ENCODE results near the gene ANKRD62. TPM values are rescaled to one million over a fixed set of nuclear protein-coding genes. Genes with fewer than 3 reads are reported as not detected.
"Not testable (repeated sequence)": the region's sequence is repeated elsewhere in the genome, so short reads cannot be mapped to it uniquely, and the experiment has no call there.

The ANKRD62 gene
- total RNA-seq, 1 donor from 2014 or later, result not detected

DNA sequence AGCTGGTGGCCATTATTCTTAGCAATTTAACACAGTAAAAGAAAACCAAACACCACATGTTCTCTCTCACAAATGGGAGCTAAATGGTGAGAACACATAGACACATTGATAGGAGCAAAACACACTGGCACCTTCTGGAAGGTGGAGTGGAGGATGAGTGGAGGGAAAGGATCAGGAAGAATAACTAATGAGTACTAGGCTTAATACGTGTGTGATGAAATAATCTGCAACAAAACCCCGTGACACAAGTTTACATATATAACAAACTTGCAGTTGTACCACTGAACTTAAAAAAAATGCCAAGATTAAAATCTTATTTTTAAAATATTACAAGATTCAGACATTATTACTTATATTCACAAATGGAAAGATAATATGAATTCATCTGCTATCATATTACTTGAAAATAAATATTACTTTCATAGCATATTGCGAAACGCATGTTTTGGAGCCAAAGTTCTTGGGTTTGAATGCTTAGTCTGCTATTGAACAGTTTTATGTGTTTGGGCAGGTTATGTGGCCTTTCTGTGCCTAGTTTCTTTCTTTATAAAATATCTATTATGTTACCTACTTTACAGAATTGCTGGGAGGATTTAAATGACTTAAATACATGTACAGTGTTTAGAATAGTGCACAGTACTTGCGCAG is 20.5 kb downstream of the ANKRD62 start:
- DNase-seq (ENCODE audit: extremely low spot score, unreplicated experiment), result no peak
- Mint-ChIP-seq H3K4me3 (ENCODE audit: unreplicated experiment) (no peak overlapping the region), H3K4me1 (ENCODE audit: unreplicated experiment) (no peaks in the 10 kb centered on the region), H3K9me3 (ENCODE audit: unreplicated experiment) (peaks cover 8% of the 10 kb centered on the region), H3K27ac (ENCODE audit: unreplicated experiment) (no peak overlapping the region), H3K36me3 (ENCODE audit: unreplicated experiment) (peaks cover 5% of the 10 kb centered on the region), H3K27me3 (ENCODE audit: unreplicated experiment) (peaks cover 76% of the 10 kb centered on the region)
- TF ChIP-seq, protein P1, sequence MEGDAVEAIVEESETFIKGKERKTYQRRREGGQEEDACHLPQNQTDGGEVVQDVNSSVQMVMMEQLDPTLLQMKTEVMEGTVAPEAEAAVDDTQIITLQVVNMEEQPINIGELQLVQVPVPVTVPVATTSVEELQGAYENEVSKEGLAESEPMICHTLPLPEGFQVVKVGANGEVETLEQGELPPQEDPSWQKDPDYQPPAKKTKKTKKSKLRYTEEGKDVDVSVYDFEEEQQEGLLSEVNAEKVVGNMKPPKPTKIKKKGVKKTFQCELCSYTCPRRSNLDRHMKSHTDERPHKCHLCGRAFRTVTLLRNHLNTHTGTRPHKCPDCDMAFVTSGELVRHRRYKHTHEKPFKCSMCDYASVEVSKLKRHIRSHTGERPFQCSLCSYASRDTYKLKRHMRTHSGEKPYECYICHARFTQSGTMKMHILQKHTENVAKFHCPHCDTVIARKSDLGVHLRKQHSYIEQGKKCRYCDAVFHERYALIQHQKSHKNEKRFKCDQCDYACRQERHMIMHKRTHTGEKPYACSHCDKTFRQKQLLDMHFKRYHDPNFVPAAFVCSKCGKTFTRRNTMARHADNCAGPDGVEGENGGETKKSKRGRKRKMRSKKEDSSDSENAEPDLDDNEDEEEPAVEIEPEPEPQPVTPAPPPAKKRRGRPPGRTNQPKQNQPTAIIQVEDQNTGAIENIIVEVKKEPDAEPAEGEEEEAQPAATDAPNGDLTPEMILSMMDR (IDR thresholded peaks at IDR 0.05), result no peak

DNA sequence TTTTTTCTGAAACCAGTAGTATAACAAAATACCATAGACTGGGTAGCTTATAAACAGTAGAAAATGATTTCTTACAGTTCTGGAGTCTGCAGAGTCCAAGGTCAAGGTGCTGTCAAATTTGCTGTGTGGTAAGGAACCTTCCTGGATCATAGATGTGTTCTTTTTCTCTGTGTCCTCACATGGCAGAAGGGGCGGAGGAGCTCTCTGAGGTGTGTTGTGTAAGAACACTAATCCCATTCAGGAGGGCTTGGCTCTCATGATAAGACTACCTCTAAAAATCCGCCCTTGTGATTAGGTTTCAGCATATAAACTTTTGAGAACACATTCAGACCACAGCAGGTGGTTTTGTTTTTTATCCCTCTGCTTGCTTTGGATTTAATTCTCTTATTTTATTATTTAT is 25.7 kb downstream of the ANKRD62 start:
- H3K36me3 Mint-ChIP-seq (ENCODE audit: unreplicated experiment), result no peaks in the 10 kb centered on the region
- no peak for DNase-seq (ENCODE audit: extremely low spot score, unreplicated experiment)
- no peaks in the 10 kb centered on the region for H3K9me3 Mint-ChIP-seq (ENCODE audit: unreplicated experiment)
- H3K27ac Mint-ChIP-seq (ENCODE audit: unreplicated experiment), result no peak overlapping the region
- H3K27me3 Mint-ChIP-seq (ENCODE audit: unreplicated experiment), result peaks cover 79% of the 10 kb centered on the region
- TF ChIP-seq, protein P1 (IDR thresholded peaks at IDR 0.05), result no peak
- H3K4me1 Mint-ChIP-seq (ENCODE audit: unreplicated experiment), result no peaks in the 10 kb centered on the region
- H3K4me3 Mint-ChIP-seq (ENCODE audit: unreplicated experiment), result no peak overlapping the region

DNA sequence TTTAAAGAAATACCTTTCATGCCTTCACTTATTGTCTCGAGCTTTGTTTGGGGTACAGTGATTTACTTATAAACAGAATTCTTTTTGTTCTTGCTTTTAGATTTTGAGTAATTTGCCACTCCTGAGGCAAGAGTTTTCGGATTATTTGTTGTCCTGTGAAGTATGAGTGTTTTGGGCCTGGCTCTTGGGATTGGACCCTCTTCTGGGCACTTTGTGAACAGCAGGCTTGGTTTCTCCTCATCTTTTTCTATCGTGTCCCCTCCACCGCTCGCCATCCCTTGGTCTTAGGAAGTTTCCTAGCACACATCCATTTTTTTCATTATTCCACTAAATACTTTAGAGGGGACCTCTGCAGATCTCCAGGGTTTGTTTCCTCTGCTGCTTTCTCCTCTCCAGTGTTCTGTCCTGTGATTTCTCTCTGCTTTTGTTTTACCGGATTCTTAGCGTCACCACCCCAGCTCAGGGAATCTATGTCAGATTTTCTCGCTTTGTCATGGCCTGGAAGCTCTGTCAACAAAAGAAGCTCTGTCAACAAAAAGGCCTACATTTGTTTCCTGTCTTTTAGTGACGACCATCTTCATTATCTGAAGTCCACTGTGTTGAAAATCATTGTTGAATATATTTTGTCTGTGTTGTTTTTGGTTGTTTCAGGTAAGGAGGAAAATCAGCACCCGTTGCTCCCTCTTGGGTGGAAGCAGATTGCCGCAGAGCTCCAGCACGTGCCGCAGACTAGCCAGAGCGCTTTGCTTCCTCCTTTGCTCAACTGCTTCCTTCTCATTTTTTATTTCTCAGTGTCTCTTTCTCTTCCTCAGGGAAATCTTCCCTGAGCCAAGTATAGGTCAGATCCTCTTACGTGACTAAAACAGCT is 27.8 kb downstream of the ANKRD62 start:
- peaks cover 81% of the 10 kb centered on the region for H3K27me3 Mint-ChIP-seq (ENCODE audit: unreplicated experiment)
- no peaks in the 10 kb centered on the region for H3K4me1 Mint-ChIP-seq (ENCODE audit: unreplicated experiment)
- no peaks in the 10 kb centered on the region for H3K36me3 Mint-ChIP-seq (ENCODE audit: unreplicated experiment)
- TF ChIP-seq, protein P1 (IDR thresholded peaks at IDR 0.05), result peak; percentile 37
- DNase-seq (ENCODE audit: extremely low spot score, unreplicated experiment), result no peak
- H3K4me3 Mint-ChIP-seq (ENCODE audit: unreplicated experiment), result no peak overlapping the region
- H3K9me3 Mint-ChIP-seq (ENCODE audit: unreplicated experiment), result peaks cover 5% of the 10 kb centered on the region
- H3K27ac Mint-ChIP-seq (ENCODE audit: unreplicated experiment), result no peak overlapping the region

DNA sequence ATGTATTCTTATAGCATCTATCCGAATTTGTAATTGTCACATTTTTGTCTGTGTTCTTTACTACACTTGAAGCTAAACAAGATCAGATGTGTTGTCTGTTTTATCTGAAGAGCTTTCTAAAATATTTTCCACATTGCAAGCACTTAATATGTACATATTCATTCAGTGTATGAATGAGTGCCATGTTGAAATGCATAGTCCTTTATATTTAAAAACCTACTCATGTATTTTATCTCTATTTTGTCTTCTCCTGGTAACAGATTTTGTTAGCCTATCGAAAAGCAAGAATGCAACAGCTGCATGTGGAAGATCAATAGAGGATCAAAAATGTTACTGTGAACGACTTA is 28.4 kb downstream of the ANKRD62 start:
- H3K27me3 Mint-ChIP-seq (ENCODE audit: unreplicated experiment), result peaks cover 79% of the 10 kb centered on the region
- H3K36me3 Mint-ChIP-seq (ENCODE audit: unreplicated experiment); H3K27ac Mint-ChIP-seq (ENCODE audit: unreplicated experiment); H3K9me3 Mint-ChIP-seq (ENCODE audit: unreplicated experiment); H3K4me1 Mint-ChIP-seq (ENCODE audit: unreplicated experiment); H3K4me3 Mint-ChIP-seq (ENCODE audit: unreplicated experiment); DNase-seq (ENCODE audit: extremely low spot score, unreplicated experiment): not testable (repeated sequence)

DNA sequence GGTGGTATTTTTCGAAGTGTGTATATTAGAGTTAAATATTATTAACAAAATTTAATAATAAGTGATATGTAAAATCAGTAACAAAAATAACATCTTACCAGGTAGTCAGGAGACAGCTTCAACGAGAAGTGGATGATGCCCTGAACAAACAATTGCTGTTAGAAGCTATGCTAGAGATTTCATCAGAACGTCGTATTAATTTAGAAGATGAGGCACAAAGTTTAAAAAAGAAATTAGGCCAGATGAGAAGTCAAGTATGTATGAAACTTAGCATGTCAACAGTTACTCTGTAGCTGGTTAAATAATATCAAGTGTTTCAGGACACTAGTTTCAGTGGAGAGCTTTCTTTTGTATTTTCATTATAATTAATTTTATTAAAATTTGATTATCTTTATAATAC is 34.0 kb downstream of the ANKRD62 start:
- not testable (repeated sequence) for H3K9me3 Mint-ChIP-seq (ENCODE audit: unreplicated experiment); H3K36me3 Mint-ChIP-seq (ENCODE audit: unreplicated experiment); H3K27ac Mint-ChIP-seq (ENCODE audit: unreplicated experiment); H3K4me3 Mint-ChIP-seq (ENCODE audit: unreplicated experiment); H3K4me1 Mint-ChIP-seq (ENCODE audit: unreplicated experiment); DNase-seq (ENCODE audit: extremely low spot score, unreplicated experiment)
- H3K27me3 Mint-ChIP-seq (ENCODE audit: unreplicated experiment), result peaks cover 62% of the 10 kb centered on the region

DNA sequence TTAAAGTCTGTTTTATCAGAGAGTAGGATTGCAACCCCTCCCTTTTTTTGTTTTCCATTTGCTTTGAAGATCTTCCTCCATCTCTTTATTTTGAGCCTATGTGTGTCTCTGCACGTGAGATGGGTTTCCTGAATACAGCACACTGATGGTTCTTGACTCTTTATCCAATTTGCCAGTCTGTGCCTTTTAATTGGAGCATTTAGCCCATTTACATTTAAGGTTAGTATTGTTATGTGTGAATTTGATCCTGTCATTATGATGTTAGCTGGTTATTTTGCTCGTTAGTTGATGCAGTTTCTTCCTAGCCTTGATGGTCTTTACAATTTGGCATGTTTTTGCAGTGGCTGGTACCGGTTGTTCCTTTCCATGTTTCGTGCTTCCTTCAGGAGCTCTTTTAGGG is 45.2 kb downstream of the ANKRD62 start:
- H3K27me3 Mint-ChIP-seq (ENCODE audit: unreplicated experiment), result peaks cover 22% of the 10 kb centered on the region
- H3K4me3 Mint-ChIP-seq (ENCODE audit: unreplicated experiment); DNase-seq (ENCODE audit: extremely low spot score, unreplicated experiment); H3K4me1 Mint-ChIP-seq (ENCODE audit: unreplicated experiment); H3K36me3 Mint-ChIP-seq (ENCODE audit: unreplicated experiment); H3K9me3 Mint-ChIP-seq (ENCODE audit: unreplicated experiment); H3K27ac Mint-ChIP-seq (ENCODE audit: unreplicated experiment): not testable (repeated sequence)

DNA sequence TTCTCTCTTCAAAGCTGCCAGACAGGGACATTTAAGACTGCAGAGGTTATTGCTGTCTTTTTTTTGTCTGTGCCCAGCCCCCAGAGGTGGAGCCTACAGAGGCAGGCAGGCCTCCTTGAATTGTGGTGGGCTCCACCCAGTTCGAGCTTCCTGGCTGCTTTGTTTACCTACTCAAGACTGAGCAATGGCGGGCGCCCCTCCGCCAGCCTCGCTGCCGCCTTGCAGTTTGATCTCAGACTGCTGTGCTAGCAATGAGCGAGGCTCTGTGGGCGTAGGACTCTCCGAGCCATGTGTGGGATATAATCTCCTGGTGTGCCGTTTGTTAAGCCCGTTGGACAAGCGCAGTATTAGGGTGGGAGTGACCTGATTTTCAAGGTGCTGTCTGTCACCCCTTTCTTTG is 47.2 kb downstream of the ANKRD62 start:
- not testable (repeated sequence) for H3K36me3 Mint-ChIP-seq (ENCODE audit: unreplicated experiment); DNase-seq (ENCODE audit: extremely low spot score, unreplicated experiment); H3K9me3 Mint-ChIP-seq (ENCODE audit: unreplicated experiment); H3K27ac Mint-ChIP-seq (ENCODE audit: unreplicated experiment); H3K4me1 Mint-ChIP-seq (ENCODE audit: unreplicated experiment); H3K4me3 Mint-ChIP-seq (ENCODE audit: unreplicated experiment)
- peaks cover 18% of the 10 kb centered on the region for H3K27me3 Mint-ChIP-seq (ENCODE audit: unreplicated experiment)

DNA sequence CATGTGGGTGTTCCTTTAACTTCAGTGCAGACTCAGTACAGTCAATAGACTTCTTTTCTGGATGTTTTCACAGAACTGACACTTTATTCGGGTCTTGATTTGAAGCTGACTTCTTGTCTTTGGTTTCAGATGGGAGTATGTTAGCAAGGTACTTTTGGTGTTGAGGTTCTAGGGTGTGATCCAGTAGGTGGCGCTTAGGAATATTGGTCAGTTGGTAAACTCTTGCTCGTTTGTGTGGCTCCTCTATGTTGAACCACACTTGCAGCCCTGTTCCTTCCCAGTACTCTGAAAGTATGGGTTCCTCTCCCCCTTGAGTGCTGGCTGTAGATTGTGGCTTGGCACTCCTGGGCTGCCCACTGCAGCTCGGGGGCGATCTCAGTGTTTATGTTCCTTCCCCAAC is 48.1 kb downstream of the ANKRD62 start:
- not testable (repeated sequence) for H3K4me3 Mint-ChIP-seq (ENCODE audit: unreplicated experiment); DNase-seq (ENCODE audit: extremely low spot score, unreplicated experiment); H3K4me1 Mint-ChIP-seq (ENCODE audit: unreplicated experiment); H3K9me3 Mint-ChIP-seq (ENCODE audit: unreplicated experiment); H3K36me3 Mint-ChIP-seq (ENCODE audit: unreplicated experiment); H3K27ac Mint-ChIP-seq (ENCODE audit: unreplicated experiment)
- H3K27me3 Mint-ChIP-seq (ENCODE audit: unreplicated experiment), result peaks cover 17% of the 10 kb centered on the region

DNA sequence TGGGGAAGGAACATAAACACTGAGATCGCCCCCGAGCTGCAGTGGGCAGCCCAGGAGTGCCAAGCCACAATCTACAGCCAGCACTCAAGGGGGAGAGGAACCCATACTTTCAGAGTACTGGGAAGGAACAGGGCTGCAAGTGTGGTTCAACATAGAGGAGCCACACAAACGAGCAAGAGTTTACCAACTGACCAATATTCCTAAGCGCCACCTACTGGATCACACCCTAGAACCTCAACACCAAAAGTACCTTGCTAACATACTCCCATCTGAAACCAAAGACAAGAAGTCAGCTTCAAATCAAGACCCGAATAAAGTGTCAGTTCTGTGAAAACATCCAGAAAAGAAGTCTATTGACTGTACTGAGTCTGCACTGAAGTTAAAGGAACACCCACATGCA is 55.8 kb downstream of the ANKRD62 start:
- H3K36me3 Mint-ChIP-seq (ENCODE audit: unreplicated experiment); H3K9me3 Mint-ChIP-seq (ENCODE audit: unreplicated experiment); H3K27ac Mint-ChIP-seq (ENCODE audit: unreplicated experiment); DNase-seq (ENCODE audit: extremely low spot score, unreplicated experiment); H3K4me3 Mint-ChIP-seq (ENCODE audit: unreplicated experiment): not testable (repeated sequence)
- Mint-ChIP-seq H3K27me3 (ENCODE audit: unreplicated experiment) (peaks cover 19% of the 10 kb centered on the region), H3K4me1 (ENCODE audit: unreplicated experiment) (peaks cover 11% of the 10 kb centered on the region)

All from osteocyte (in vitro differentiated cells).